ENCODE results near the gene VOPP1.
"Not testable (repeated sequence)": the region's sequence is repeated elsewhere in the genome, so short reads cannot be mapped to it uniquely, and the experiment has no call there.

Gene VOPP1

GRCh38 chr7:55531536-55531935 is 40.8 kb downstream of the VOPP1 start:
- no peak for DNase-seq

- DNase-seq = peak; percentile 18 to 63
Measured at GRCh38 chr7:55527307-55527706, 45.0 kb downstream of the VOPP1 start.

- DNase-seq = no peak
Measured at GRCh38 chr7:55526770-55527169, 45.5 kb downstream of the VOPP1 start.

GRCh38 chr7:55526329-55526728 is 46.0 kb downstream of the VOPP1 start:
- DNase-seq = no peak

- DNase-seq = no peak
Measured at GRCh38 chr7:55524558-55525310, 47.6 kb downstream of the VOPP1 start.

- DNase-seq = no peak
Measured at GRCh38 chr7:55523366-55523765, 48.9 kb downstream of the VOPP1 start.

GRCh38 chr7:55521917-55522902 is 50.1 kb downstream of the VOPP1 start:
- DNase-seq = peak in 1 of 2 experiments; percentile 11

- no peak for DNase-seq
Measured at GRCh38 chr7:55521512-55521911, 50.8 kb downstream of the VOPP1 start.

- no peak for DNase-seq
Measured at GRCh38 chr7:55520426-55521140, 51.7 kb downstream of the VOPP1 start.

- DNase-seq = no peak
Measured at GRCh38 chr7:55518836-55519235, 53.5 kb downstream of the VOPP1 start.

- DNase-seq = no peak
Measured at GRCh38 chr7:55517936-55518689, 54.2 kb downstream of the VOPP1 start.

- no peak for DNase-seq
Measured at GRCh38 chr7:55517191-55517633, 55.1 kb downstream of the VOPP1 start.

- no peak for DNase-seq
Measured at GRCh38 chr7:55516409-55516808, 55.9 kb downstream of the VOPP1 start.

- no peak for DNase-seq
Measured at GRCh38 chr7:55515569-55516279, 56.6 kb downstream of the VOPP1 start.

- DNase-seq = no peak
Measured at GRCh38 chr7:55514546-55515265, 57.6 kb downstream of the VOPP1 start.

- DNase-seq = no peak
Measured at GRCh38 chr7:55513868-55514267, 58.4 kb downstream of the VOPP1 start.

- no peak for DNase-seq
Measured at GRCh38 chr7:55512635-55513191, 59.6 kb downstream of the VOPP1 start.

GRCh38 chr7:55510621-55511020 is 61.7 kb downstream of the VOPP1 start:
- DNase-seq = no peak

GRCh38 chr7:55510206-55510605 is 62.1 kb downstream of the VOPP1 start:
- not testable (repeated sequence) for DNase-seq

GRCh38 chr7:55509322-55509721 is 63.0 kb downstream of the VOPP1 start:
- DNase-seq = no peak

All from NCI-H526 (cell line).